Tibial nerve (tissue), 4 donors: ENCODE measurements around the gene LIPG.

ENCODE experiments used
- CTCF ChIP-seq, 5 experiments: fragments of 200-600 bp in 3 of 5; fragments of 450-650 bp in 2 of 5; sonication (generic) in 3 of 5; IDR thresholded peaks; one replicate each; pipeline ENCODE4 v1.5.1; 2016 to 2019; ENCODE audit warnings: antibody characterized with exemption in 5 of 5, mild to moderate bottlenecking in 3 of 5, moderate library complexity in 2 of 5
- EP300 ChIP-seq, 2 donors: sonication (generic); formaldehyde crosslinking; IDR thresholded peaks; one replicate each; pipeline ENCODE4 v1.6.1; 2017; ENCODE audit warnings: antibody characterized with exemption in 2 of 2, mild to moderate bottlenecking in 1 of 2
- POLR2A ChIP-seq, 2 donors: fragments of 450-650 bp; IDR thresholded peaks; one replicate each; pipeline ENCODE4 v1.6.1; 2017; ENCODE audit warnings: antibody characterized with exemption in 2 of 2, mild to moderate bottlenecking in 2 of 2, moderate library complexity in 2 of 2

GRCh38 chr18:49546278-49546677 is 15.6 kb upstream of the LIPG start:
- TF ChIP-seq CTCF (IDR thresholded peaks at IDR 0.05) = no peak
- no peak for TF ChIP-seq EP300 (IDR thresholded peaks at IDR 0.05)
- TF ChIP-seq POLR2A (IDR thresholded peaks at IDR 0.05) = no peak
